CD14-positive monocyte (primary cell): ENCODE results near the gene HTT-AS. TPM values are rescaled to one million over a fixed set of nuclear protein-coding genes. Genes with fewer than 3 reads are reported as not detected.

Source experiments
- DNase-seq, 3 donors: peaks; one replicate each; pipeline ENCODE4 v3.0.0-alpha.2; 2011 to 2022
- H2AFZ ChIP-seq: 2 replicates; pipeline ENCODE4 v1.6.0; 2012; ENCODE audit warnings: mild to moderate bottlenecking, low read depth, low read length, inconsistent platforms; ENCODE audit not compliant: insufficient read depth, poor library complexity, severe bottlenecking
- H3K27ac ChIP-seq, 2 donors: 1 replicate in 1 of 2; 2 replicates in 1 of 2; pipeline ENCODE4 v1.5.1; 2012 to 2013; ENCODE audit warnings: low read length in 2 of 2, control low read depth in 1 of 2, inconsistent platforms in 1 of 2, low read depth in 1 of 2, mild to moderate bottlenecking in 1 of 2
- H3K27me3 ChIP-seq, 2 donors: one replicate each; pipeline versions ENCODE4 v1.6.0 to v1.6.1; 2011 to 2013; ENCODE audit warnings: low read length in 2 of 2; ENCODE audit not compliant: control insufficient read depth in 2 of 2, insufficient read depth in 2 of 2
- H3K36me3 ChIP-seq, 2 donors: replicated peaks in 1 of 2; 1 replicate in 1 of 2; 2 replicates in 1 of 2; pipeline versions ENCODE4 v1.5.1 to v1.6.1; 2012 to 2013; ENCODE audit warnings: low read length in 2 of 2, control low read depth in 1 of 2, inconsistent platforms in 1 of 2, mild to moderate bottlenecking in 1 of 2; ENCODE audit not compliant: insufficient read depth in 2 of 2, control insufficient read depth in 1 of 2
- H3K4me1 ChIP-seq, 2 donors: 1 replicate in 1 of 2; 2 replicates in 1 of 2; pipeline versions ENCODE4 v1.5.1 to v1.6.1; 2012 to 2013; ENCODE audit warnings: low read length in 2 of 2, control low read depth in 1 of 2, inconsistent platforms in 1 of 2, mild to moderate bottlenecking in 1 of 2, moderate library complexity in 1 of 2; ENCODE audit not compliant: insufficient read depth in 2 of 2, control insufficient read depth in 1 of 2
- H3K4me2 ChIP-seq: replicated peaks from 2 replicates; pipeline ENCODE3; 2012; ENCODE audit warnings: low read length, moderate library complexity, mild to moderate bottlenecking; ENCODE audit not compliant: poor library complexity, severe bottlenecking; ENCODE audit errors: extremely low read depth
- H3K4me3 ChIP-seq, 3 experiments: fragments of 200-600 bp in 1 of 3; sonication (generic) in 1 of 3; replicated peaks in 1 of 3; 1 replicate in 2 of 3; 2 replicates in 1 of 3; pipeline ENCODE4 v1.5.1; 2011 to 2013; ENCODE audit warnings: low read length in 3 of 3, mild to moderate bottlenecking in 3 of 3, control low read depth in 2 of 3, low read depth in 2 of 3, inconsistent platforms in 1 of 3, moderate library complexity in 1 of 3
- H3K79me2 ChIP-seq: 2 replicates; pipeline ENCODE4 v1.6.0; 2012; ENCODE audit warnings: mild to moderate bottlenecking, control low read depth, inconsistent platforms, low read length, moderate library complexity; ENCODE audit not compliant: insufficient read depth
- H3K9ac ChIP-seq: 2 replicates; pipeline ENCODE4 v1.6.0; 2017; ENCODE audit warnings: low read length, mild to moderate bottlenecking; ENCODE audit not compliant: insufficient read depth, poor library complexity, severe bottlenecking
- H3K9me3 ChIP-seq, 2 donors: replicated peaks in 1 of 2; 1 replicate in 1 of 2; 2 replicates in 1 of 2; pipeline versions ENCODE4 v1.5.1 to v1.6.1; 2012 to 2013; ENCODE audit warnings: low read length in 2 of 2, control low read depth in 1 of 2; ENCODE audit not compliant: control insufficient read depth in 1 of 2, insufficient read depth in 1 of 2
- H4K20me1 ChIP-seq: 2 replicates; pipeline ENCODE4 v1.6.0; 2012; ENCODE audit warnings: mild to moderate bottlenecking, low read length, control low read depth, moderate library complexity; ENCODE audit not compliant: insufficient read depth
- H3K27ac Mint-ChIP-seq, 7 donors: one replicate each; pipeline ENCODE4 v1.8.0; 2020; ENCODE audit warnings: mild to moderate bottlenecking in 7 of 7, mixed read lengths in 7 of 7, moderate library complexity in 6 of 7, inconsistent platforms in 2 of 7
- H3K27me3 Mint-ChIP-seq, 3 donors: one replicate each; pipeline ENCODE4 v1.8.0; 2021 to 2022; ENCODE audit warnings: low read depth in 3 of 3, mild to moderate bottlenecking in 3 of 3, mixed read lengths in 3 of 3, moderate library complexity in 3 of 3, inconsistent platforms in 1 of 3
- H3K36me3 Mint-ChIP-seq, 2 donors: one replicate each; pipeline ENCODE4 v1.8.0; 2020; ENCODE audit warnings: mixed read lengths in 2 of 2, inconsistent platforms in 1 of 2, mild to moderate bottlenecking in 1 of 2
- H3K4me1 Mint-ChIP-seq: one replicate; pipeline ENCODE4 v1.8.0; 2020; ENCODE audit warnings: mild to moderate bottlenecking, mixed read lengths
- H3K4me3 Mint-ChIP-seq, 2 donors: one replicate each; pipeline ENCODE4 v1.8.0; 2020; ENCODE audit warnings: mild to moderate bottlenecking in 2 of 2, mixed read lengths in 2 of 2, moderate library complexity in 1 of 2
- H3K9me3 Mint-ChIP-seq, 7 donors: one replicate each; pipeline ENCODE4 v1.8.0; 2020 to 2022; ENCODE audit warnings: mixed read lengths in 7 of 7, mild to moderate bottlenecking in 6 of 7, moderate library complexity in 6 of 7, inconsistent platforms in 2 of 7
- CTCF ChIP-seq: fragments of 200-600 bp; IDR thresholded peaks from one replicate; pipeline ENCODE4 v1.8.0; 2022; ENCODE audit warnings: antibody characterized with exemption, mild to moderate bottlenecking
- WGBS: methylation state at CpG from one replicate; pipeline ENCODE4 v1.1.5; 2013; ENCODE audit warnings: missing lambda C conversion rate; ENCODE audit not compliant: insufficient coverage; 5-methylcytosine and 5-hydroxymethylcytosine counted together
- intact Hi-C, 2 donors: fragments of 100-400 bp; cut with micrococcal nuclease; formaldehyde crosslinking; loops; one replicate each; pipeline versions ENCODE4 v1.15.0 to v1.15.1; 2023
- polyA plus RNA-seq, 3 donors: library from polyadenylated mRNA; depleted of rRNA in 1 of 3; unstranded in 2 of 3; stranded (reverse) in 1 of 3; fragments of 300-500 nt in 2 of 3; fragments of >200 nt in 1 of 3; fragmentation: Illumina TruSeq in 2 of 3; gene quantifications; 1 replicate in 2 of 3; 2 replicates in 1 of 3; pipeline ENCODE4 v1.2.3, GENCODE V29; 2012 to 2021

The HTT-AS gene
- polyA plus RNA-seq, 3 donors, result not detected

DNA sequence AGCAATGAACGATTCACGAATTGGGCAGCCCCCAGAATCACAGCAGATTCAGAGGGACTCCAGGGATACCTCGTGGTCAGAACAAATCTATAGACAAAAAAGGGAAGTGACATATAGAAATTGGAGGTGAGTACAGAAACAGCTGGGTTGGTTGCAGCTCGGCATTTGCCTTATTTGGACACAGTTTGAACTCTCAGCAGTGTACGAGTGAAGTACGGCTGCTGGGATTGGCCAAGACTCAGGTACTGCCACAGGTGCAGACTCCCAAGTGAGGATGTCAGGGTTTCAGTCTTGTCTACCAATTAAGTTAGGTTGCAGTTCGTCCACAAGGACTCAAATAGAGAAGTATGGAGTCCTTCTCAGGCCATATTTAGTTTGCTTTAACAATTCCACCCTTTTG is 28.2 kb downstream of the HTT-AS start:
- no peak for TF ChIP-seq CTCF
- H3K4me1 Mint-ChIP-seq, result peaks cover 43% of the 10 kb centered on the region
- H3K27me3 Mint-ChIP-seq, result peaks cover 0 to 6% (median 2%) of the 10 kb centered on the region in 3 donors
- DNase-seq, result peak; percentile 33 to 53 (median 49)
- Histone ChIP-seq H3K27me3 (no peaks in the 10 kb centered on the region), H3K79me2 (peaks cover 13% of the 10 kb centered on the region), H3K36me3 (no peaks in the 10 kb centered on the region), H3K4me2 (peak overlapping the region; percentile 48), H3K9me3 (peaks cover 0 to 5% of the 10 kb centered on the region in 2 donors), H2AFZ (no peak overlapping the region), H3K27ac (peak overlapping the region in 1 of 2 donors; percentile 92), H3K4me1 (peaks cover 35 to 57% of the 10 kb centered on the region in 2 donors), H3K4me3 (peak overlapping the region in 1 of 3 experiments; percentile 42), H3K9ac (peak overlapping the region; percentile 52), H4K20me1 (no peaks in the 10 kb centered on the region)
- intact Hi-C loops, result loop anchor here in 1 of 2 donors (1.0 to 5.0 kb wide), 3 partner anchors 15 to 84 kb away; partner anchors contain the start of genes GRK4 and NOP14
- H3K9me3 Mint-ChIP-seq, result peaks cover 0 to 4% (median 3%) of the 10 kb centered on the region in 7 donors
- H3K4me3 Mint-ChIP-seq, result peak overlapping the region in 1 of 2 donors; percentile 56
- peak overlapping the region; percentile 92 to 97 (median 94) for H3K27ac Mint-ChIP-seq
- H3K36me3 Mint-ChIP-seq, result peaks cover 0 to 2% of the 10 kb centered on the region in 2 donors
- WGBS, result 40% methylated on average over 4 of the region's 7 CpGs

DNA sequence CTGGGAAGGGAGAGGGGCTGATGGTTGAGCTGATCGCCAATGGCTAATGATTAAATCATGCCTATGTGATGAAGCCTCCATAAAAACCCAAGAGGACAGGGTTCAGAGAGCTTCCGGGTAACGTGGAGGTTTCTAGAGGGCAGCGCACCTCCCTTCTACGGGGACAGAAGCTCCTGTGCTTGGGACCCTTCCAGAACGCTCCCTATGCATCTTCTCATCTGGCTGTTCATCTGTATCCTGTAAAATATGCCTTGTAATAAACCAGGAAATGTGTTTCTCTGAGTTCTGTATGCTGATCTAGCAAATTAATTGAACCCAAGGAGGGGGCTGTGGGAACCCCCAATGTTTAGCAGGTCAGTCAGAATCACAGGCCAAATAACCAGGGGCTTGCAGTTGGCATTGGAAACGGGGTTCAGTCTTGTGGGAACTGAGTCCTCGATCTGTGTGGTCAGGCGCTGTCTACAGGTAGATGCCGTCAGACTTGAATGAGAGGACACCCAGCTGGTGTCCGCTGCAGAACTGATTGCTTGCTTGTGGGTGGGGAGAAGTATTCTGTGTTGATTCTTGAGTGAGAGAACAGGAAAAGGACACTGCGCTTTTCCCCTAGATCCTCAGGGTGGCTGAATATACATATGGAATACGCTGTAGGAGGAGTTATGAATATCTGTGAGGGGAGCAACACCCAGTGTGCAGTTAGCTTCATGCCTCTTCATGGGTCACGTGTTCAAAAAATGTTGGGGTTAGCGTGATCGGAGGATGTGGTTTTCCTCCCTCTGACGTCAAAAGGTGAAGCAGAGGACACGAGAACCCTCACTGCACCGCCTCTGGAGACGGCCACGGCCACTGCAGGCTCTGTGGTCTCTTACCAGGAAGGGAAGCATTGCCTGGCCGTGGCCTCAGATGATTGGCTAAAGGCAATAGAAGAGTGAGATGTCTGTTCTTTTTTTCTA is 29.2 kb downstream of the HTT-AS start:
- Histone ChIP-seq H3K27ac (peak overlapping the region; percentile 6 to 92), H3K4me1 (peaks cover 43 to 66% of the 10 kb centered on the region in 2 donors), H3K9me3 (peaks cover 0 to 5% of the 10 kb centered on the region in 2 donors), H2AFZ (no peak overlapping the region), H3K27me3 (no peaks in the 10 kb centered on the region), H3K79me2 (peaks cover 13% of the 10 kb centered on the region), H3K4me2 (peak overlapping the region; percentile 48), H3K9ac (peak overlapping the region; percentile 52), H3K36me3 (no peaks in the 10 kb centered on the region), H3K4me3 (peak overlapping the region in 1 of 3 experiments; percentile 42), H4K20me1 (no peaks in the 10 kb centered on the region)
- Mint-ChIP-seq H3K36me3 (peaks cover 0 to 2% of the 10 kb centered on the region in 2 donors), H3K27ac (peak overlapping the region; percentile 92 to 97 (median 94)), H3K9me3 (peaks cover 0 to 5% (median 3%) of the 10 kb centered on the region in 7 donors), H3K4me3 (peak overlapping the region; percentile 56 to 75), H3K27me3 (peaks cover 0 to 12% (median 4%) of the 10 kb centered on the region in 3 donors), H3K4me1 (peaks cover 50% of the 10 kb centered on the region)
- intact Hi-C loops, result loop anchor here in 1 of 2 donors (5.0 kb wide), 1 partner anchor 83 kb away; the partner anchor contains the start of genes GRK4 and NOP14
- TF ChIP-seq CTCF, result no peak
- DNase-seq, result peak; percentile 95 to 97 (median 97)
- 35% methylated on average over 10 of the region's 22 CpGs for WGBS
